NK-92 (cell line): ENCODE data around the gene LTBP1.

Source experiments
- DNase-seq: peaks from one replicate; lab custom pipeline; 2025; ENCODE audit not compliant: unreplicated experiment; lab: John Stamatoyannopoulos, UW

Gene LTBP1

GRCh38 chr2:33291278-33292013 is 344.7 kb downstream of the LTBP1 start:
- no peak for DNase-seq

- no peak for DNase-seq
Observed at GRCh38 chr2:33292063-33292462, 345.3 kb downstream of the LTBP1 start.

GRCh38 chr2:33292981-33293595 is 346.3 kb downstream of the LTBP1 start:
- DNase-seq: no peak

GRCh38 chr2:33298233-33298632 is 351.5 kb downstream of the LTBP1 start:
- no peak for DNase-seq

GRCh38 chr2:33301355-33301754 is 354.6 kb downstream of the LTBP1 start:
- no peak for DNase-seq

- DNase-seq: no peak
Observed at GRCh38 chr2:33302348-33302747, 355.6 kb downstream of the LTBP1 start.

- no peak for DNase-seq
Observed at GRCh38 chr2:33304032-33304864, 357.5 kb downstream of the LTBP1 start.

- no peak for DNase-seq
Observed at GRCh38 chr2:33307659-33308270, 361.0 kb downstream of the LTBP1 start.

GRCh38 chr2:33312355-33312754 is 365.6 kb downstream of the LTBP1 start:
- no peak for DNase-seq

GRCh38 chr2:33313039-33313438 is 366.3 kb downstream of the LTBP1 start:
- no peak for DNase-seq

- no peak for DNase-seq
Observed at GRCh38 chr2:33314541-33314940, 367.8 kb downstream of the LTBP1 start.

- DNase-seq: no peak
Observed at GRCh38 chr2:33316328-33316727, 369.6 kb downstream of the LTBP1 start.

GRCh38 chr2:33317369-33318007 is 370.7 kb downstream of the LTBP1 start:
- no peak for DNase-seq

GRCh38 chr2:33318456-33318855 is 371.7 kb downstream of the LTBP1 start:
- DNase-seq: no peak

- no peak for DNase-seq
Observed at GRCh38 chr2:33320573-33320972, 373.8 kb downstream of the LTBP1 start.

- DNase-seq: no peak
Observed at GRCh38 chr2:33321236-33321771, 374.6 kb downstream of the LTBP1 start.

- no peak for DNase-seq
Observed at GRCh38 chr2:33321876-33322483, 375.2 kb downstream of the LTBP1 start.

- no peak for DNase-seq
Observed at GRCh38 chr2:33322612-33323011, 375.9 kb downstream of the LTBP1 start.

- no peak for DNase-seq
Observed at GRCh38 chr2:33323957-33324356, 377.2 kb downstream of the LTBP1 start.

- no peak for DNase-seq
Observed at GRCh38 chr2:33326100-33326499, 379.3 kb downstream of the LTBP1 start.
